Transverse colon (tissue), 4 donors: ENCODE measurements around the gene DGKH. TPM values are rescaled to one million over a fixed set of nuclear protein-coding genes. Genes with fewer than 3 reads are reported as not detected.

Experiments
- DNase-seq: peaks from one replicate; pipeline ENCODE4 v3.0.0-alpha.2; 2019
- H3K27ac ChIP-seq, 4 donors: fragments of 200-600 bp; sonication (generic); 2 replicates each; pipeline ENCODE4 v1.5.1; 2016 to 2018; ENCODE audit warnings: inconsistent platforms in 4 of 4
- H3K27me3 ChIP-seq: fragments of 200-600 bp; sonication (generic); 2 replicates; pipeline ENCODE4 v1.5.1; 2017; ENCODE audit warnings: inconsistent platforms
- H3K36me3 ChIP-seq, 4 donors: fragments of 200-600 bp; sonication (generic); 2 replicates each; pipeline ENCODE4 v1.5.1; 2017 to 2019; ENCODE audit warnings: inconsistent platforms in 4 of 4
- H3K4me1 ChIP-seq, 4 donors: fragments of 200-600 bp; sonication (generic); 2 replicates each; pipeline ENCODE4 v1.5.1; 2017 to 2020; ENCODE audit warnings: inconsistent platforms in 4 of 4
- H3K4me3 ChIP-seq, 4 donors: fragments of 200-600 bp; sonication (generic); 1 replicate in 1 of 4; 2 replicates in 3 of 4; pipeline versions ENCODE4 v1.5.1 to v1.6.1; 2017 to 2019; ENCODE audit warnings: inconsistent platforms in 4 of 4
- H3K9me3 ChIP-seq, 2 donors: fragments of 200-600 bp; sonication (generic); 2 replicates each; pipeline ENCODE4 v1.5.1; 2017 to 2019; ENCODE audit warnings: inconsistent platforms in 2 of 2
- CTCF ChIP-seq, 5 experiments: fragments of 200-600 bp in 3 of 5; fragments of 450-650 bp in 2 of 5; sonication (generic) in 3 of 5; IDR thresholded peaks; 1 replicate in 2 of 5; 2 replicates in 3 of 5; pipeline ENCODE4 v1.5.1; 2016 to 2017; ENCODE audit warnings: antibody characterized with exemption in 5 of 5, inconsistent platforms in 3 of 5, mild to moderate bottlenecking in 2 of 5, moderate library complexity in 1 of 5
- EP300 ChIP-seq: sonication (generic); formaldehyde crosslinking; IDR thresholded peaks from one replicate; pipeline ENCODE4 v1.6.1; 2017; ENCODE audit warnings: antibody characterized with exemption, low read depth
- POLR2A ChIP-seq: fragments of 450-650 bp; IDR thresholded peaks from one replicate; pipeline ENCODE4 v1.6.1; 2016; ENCODE audit warnings: antibody characterized with exemption, mild to moderate bottlenecking, moderate library complexity
- POLR2AphosphoS5 ChIP-seq, 3 donors: sonication (generic); formaldehyde crosslinking; IDR thresholded peaks; one replicate each; pipeline ENCODE4 v1.6.1; 2016; ENCODE audit warnings: antibody characterized with exemption in 3 of 3
- WGBS, 2 donors: methylation state at CpG; one replicate each; pipeline ENCODE4 v1.1.5; 2018; ENCODE audit warnings: low coverage in 1 of 2; 5-methylcytosine and 5-hydroxymethylcytosine counted together
- in situ Hi-C, 4 donors: fragments of 200-750 bp; cut with MboI; loops; one replicate each; pipeline versions ENCODE4 v1.15.0 to v1.15.1; 2017; ENCODE audit warnings: low sequenced_read_pairs in 3 of 4, low pct_ligation_motif_present in 1 of 4, low pct_unique_long_range_greater_than_20kb in 1 of 4
- intact Hi-C: fragments of 100-400 bp; cut with DNase I; formaldehyde crosslinking; loops from one replicate; pipeline ENCODE4 v1.15.1; 2023; ENCODE audit warnings: low total_unique reads
- total RNA-seq, 4 donors: library from RNA; depleted of rRNA; stranded (reverse); fragments of >200 nt; gene quantifications; one replicate each; pipeline ENCODE4 v1.1.0, GENCODE V29; 2016

Gene DGKH
- total RNA-seq, 4 donors from 2014 or later = 19.4 to 35.6 (median 25.0) TPM

GRCh38 chr13:42014119-42014518 lies 34.3 kb upstream of the DGKH start:
- in situ Hi-C loops (no loop called here), intact Hi-C loops (no loop called here)
- Histone ChIP-seq H3K9me3 (no peaks in the 10 kb centered on the region), H3K36me3 (no peaks in the 10 kb centered on the region), H3K27ac (no peak overlapping the region), H3K4me1 (peaks cover 0 to 6% (median 0%) of the 10 kb centered on the region in 4 donors), H3K4me3 (no peak overlapping the region), H3K27me3 (no peaks in the 10 kb centered on the region)
- 93 to 94% methylated on average over 4 of the region's 4 CpGs for WGBS, 2 donors
- TF ChIP-seq CTCF (IDR thresholded peaks at IDR 0.05) = no peak
- no peak for TF ChIP-seq EP300
- TF ChIP-seq POLR2AphosphoS5 (IDR thresholded peaks at IDR 0.05) = no peak
- TF ChIP-seq POLR2A = no peak
- DNase-seq = no peak

GRCh38 chr13:42017264-42017663 lies 31.2 kb upstream of the DGKH start:
- no peak for DNase-seq
- Histone ChIP-seq H3K27ac (no peak overlapping the region), H3K4me1 (peaks cover 0 to 6% (median 0%) of the 10 kb centered on the region in 4 donors), H3K27me3 (no peaks in the 10 kb centered on the region), H3K36me3 (no peaks in the 10 kb centered on the region), H3K4me3 (no peak overlapping the region), H3K9me3 (no peaks in the 10 kb centered on the region)
- WGBS, 2 donors = 47% methylated on average over 2 of the region's 2 CpGs; no CpG with 5 or more reads in 1 of the 2 donors
- TF ChIP-seq CTCF (IDR thresholded peaks at IDR 0.05) (no peak), EP300 (no peak), POLR2A (no peak), POLR2AphosphoS5 (IDR thresholded peaks at IDR 0.05) (no peak)
- intact Hi-C loops = no loop called here
- in situ Hi-C loops = no loop called here

- Histone ChIP-seq H3K4me1 (peaks cover 0 to 13% (median 0%) of the 10 kb centered on the region in 4 donors), H3K4me3 (no peak overlapping the region), H3K27ac (no peak overlapping the region), H3K27me3 (no peaks in the 10 kb centered on the region), H3K36me3 (no peaks in the 10 kb centered on the region), H3K9me3 (no peaks in the 10 kb centered on the region)
- intact Hi-C loops = no loop called here
- no peak for DNase-seq
- TF ChIP-seq POLR2A (no peak), POLR2AphosphoS5 (IDR thresholded peaks at IDR 0.05) (no peak), EP300 (no peak), CTCF (IDR thresholded peaks at IDR 0.05) (no peak)
- in situ Hi-C loops = no loop called here
Observed at GRCh38 chr13:42021851-42022250, 26.6 kb upstream of the DGKH start.

- Histone ChIP-seq H3K4me1 (peaks cover 0 to 18% (median 2%) of the 10 kb centered on the region in 4 donors), H3K27ac (no peak overlapping the region), H3K27me3 (no peaks in the 10 kb centered on the region), H3K4me3 (no peak overlapping the region), H3K36me3 (no peaks in the 10 kb centered on the region), H3K9me3 (no peaks in the 10 kb centered on the region)
- TF ChIP-seq POLR2A (no peak), CTCF (IDR thresholded peaks at IDR 0.05) (no peak), POLR2AphosphoS5 (IDR thresholded peaks at IDR 0.05) (no peak), EP300 (no peak)
- intact Hi-C loops = no loop called here
- DNase-seq = no peak
- 65 to 89% methylated on average over 4 of the region's 4 CpGs for WGBS, 2 donors
- in situ Hi-C loops = no loop called here
Observed at GRCh38 chr13:42022336-42022735, 26.1 kb upstream of the DGKH start.
